Endothelial cell of umbilical vein (primary cell): ENCODE measurements around the gene SHISA2. TPM values are rescaled to one million over a fixed set of nuclear protein-coding genes. Genes with fewer than 3 reads are reported as not detected.

Experiments
- BruUV-seq: library from RNA; stranded (reverse); fragments of 400-500 nt; replicated peaks from 2 replicates; lab custom pipeline; 2021; lab: Mats Ljungman, UMichigan
- CTCF ChIA-PET: fragments of 300-600, 350-600 bp; sonication (Branson Sonifier 250); formaldehyde crosslinking; loops from one replicate; lab custom pipeline; 2021; ENCODE audit warnings: antibody characterized with exemption, inconsistent platforms; lab: Charles Lee
- POLR2A ChIA-PET: fragments of 300-600, 350-600 bp; sonication (Branson Sonifier 250); formaldehyde crosslinking; loops from one replicate; lab custom pipeline; 2021; ENCODE audit warnings: antibody characterized with exemption, inconsistent platforms; lab: Charles Lee
- DNase-seq: peaks from one replicate; pipeline ENCODE4 v3.0.0-alpha.2; 2011; ENCODE audit warnings: low read depth, low spot score
- FAIRE-seq: peaks from 2 replicates; lab custom pipeline; 2011; peaks lifted over from hg19 to GRCh38; lab: Jason Lieb, UNC
- H2AFZ ChIP-seq: 2 replicates; pipeline ENCODE4 v1.6.0; 2012; ENCODE audit warnings: low read depth, low read length, control low read depth, inconsistent platforms
- H3K27ac ChIP-seq: 2 replicates; pipeline ENCODE4 v1.5.1; 2011; ENCODE audit warnings: low read depth, mild to moderate bottlenecking, control low read depth, low read length, moderate library complexity; ENCODE audit not compliant: insufficient read depth
- H3K27me3 ChIP-seq, 2 experiments: 2 replicates each; pipeline versions ENCODE4 v1.6.0 to v1.6.1; 2011; ENCODE audit warnings: low read length in 2 of 2, mixed read lengths in 1 of 2; ENCODE audit not compliant: control insufficient read depth in 2 of 2, insufficient read depth in 2 of 2
- H3K36me3 ChIP-seq, 2 experiments: 2 replicates in 1 of 2; 3 replicates in 1 of 2; pipeline ENCODE4 v1.5.1; 2011; ENCODE audit warnings: low read length in 2 of 2, mild to moderate bottlenecking in 1 of 2, moderate library complexity in 1 of 2; ENCODE audit not compliant: control insufficient read depth in 2 of 2, insufficient read depth in 2 of 2; ENCODE audit errors: extremely low read depth in 1 of 2
- H3K4me1 ChIP-seq: 3 replicates; pipeline ENCODE4 v1.5.1; 2011; ENCODE audit warnings: mild to moderate bottlenecking, low read length; ENCODE audit not compliant: control insufficient read depth, insufficient read depth; ENCODE audit errors: extremely low read depth
- H3K4me2 ChIP-seq: 2 replicates; pipeline ENCODE4 v1.6.1; 2011; ENCODE audit warnings: low read length, control low read depth, mixed read lengths; ENCODE audit not compliant: insufficient read depth
- H3K4me3 ChIP-seq, 3 experiments: fragments of 200-600 bp in 1 of 3; sonication (generic), shearing (Covaris generic) in 1 of 3; replicated peaks in 1 of 3; 2 replicates each; pipeline ENCODE4 v1.5.1; 2011 to 2016; ENCODE audit warnings: control low read depth in 3 of 3, low read length in 3 of 3, mild to moderate bottlenecking in 2 of 3, inconsistent platforms in 1 of 3, low read depth in 1 of 3, moderate library complexity in 1 of 3; ENCODE audit not compliant: insufficient read depth in 1 of 3
- H3K79me2 ChIP-seq: 2 replicates; pipeline ENCODE4 v1.6.0; 2012; ENCODE audit warnings: low read length, inconsistent platforms; ENCODE audit not compliant: control insufficient read depth, insufficient read depth
- H3K9ac ChIP-seq: replicated peaks from 2 replicates; pipeline ENCODE3; 2011; ENCODE audit warnings: low read length, control low read depth; ENCODE audit not compliant: insufficient read depth; ENCODE audit errors: extremely low read depth
- H3K9me1 ChIP-seq: replicated peaks from 3 replicates; pipeline ENCODE4 v1.6.0; 2011; ENCODE audit warnings: mild to moderate bottlenecking, low read length; ENCODE audit not compliant: control insufficient read depth, insufficient read depth; ENCODE audit errors: extremely low read depth
- H3K9me3 ChIP-seq: replicated peaks from 2 replicates; pipeline ENCODE4 v1.5.1; 2012; ENCODE audit warnings: low read length, inconsistent platforms; ENCODE audit not compliant: control insufficient read depth, insufficient read depth
- H4K20me1 ChIP-seq: replicated peaks from 2 replicates; pipeline ENCODE3; 2011; ENCODE audit warnings: mild to moderate bottlenecking, low read length; ENCODE audit not compliant: control insufficient read depth, insufficient read depth; ENCODE audit errors: extremely low read depth
- CTCF ChIP-seq, 2 donors: IDR thresholded peaks; 1 replicate in 1 of 2; 2 replicates in 1 of 2; pipeline ENCODE4 v1.5.1; 2011; ENCODE audit warnings: low read length in 2 of 2, mild to moderate bottlenecking in 2 of 2, moderate library complexity in 2 of 2, control low read depth in 1 of 2, inconsistent platforms in 1 of 2, low read depth in 1 of 2; ENCODE audit not compliant: insufficient read depth in 1 of 2; ENCODE audit errors: extremely low read depth in 1 of 2
- EZH2 ChIP-seq: IDR thresholded peaks from 2 replicates; pipeline ENCODE4 v1.6.1; 2012; ENCODE audit warnings: borderline replicate concordance, low read depth, mild to moderate bottlenecking, moderate library complexity, low read length, inconsistent platforms; ENCODE audit not compliant: severe bottlenecking
- FOS ChIP-seq: IDR thresholded peaks from 2 replicates; pipeline ENCODE4 v1.6.1; 2011; ENCODE audit warnings: mild to moderate bottlenecking, low read length, moderate library complexity, borderline replicate concordance; ENCODE audit not compliant: insufficient read depth
- GATA2 ChIP-seq: IDR thresholded peaks from 2 replicates; pipeline ENCODE4 v1.7.0; 2011; ENCODE audit warnings: low read depth, mild to moderate bottlenecking, moderate library complexity, mixed read lengths, low read length; ENCODE audit not compliant: insufficient read length, insufficient read depth
- JUN ChIP-seq: IDR thresholded peaks from 2 replicates; pipeline ENCODE4 v1.6.1; 2011; ENCODE audit warnings: borderline replicate concordance, low read depth; ENCODE audit not compliant: insufficient read length, insufficient read depth
- MAX ChIP-seq: IDR thresholded peaks from 2 replicates; pipeline ENCODE4 v1.6.1; 2011; ENCODE audit not compliant: insufficient read depth, insufficient read length
- MYC ChIP-seq: IDR thresholded peaks from one replicate; pipeline ENCODE4 v1.6.1; 2011; ENCODE audit warnings: mild to moderate bottlenecking, low read depth, low read length
- POLR2A ChIP-seq: IDR thresholded peaks from 2 replicates; pipeline ENCODE4 v1.6.1; 2012; ENCODE audit warnings: low read depth, mild to moderate bottlenecking, control low read depth, low read length
- POLR2AphosphoS5 ChIP-seq: IDR thresholded peaks from 2 replicates; pipeline ENCODE4 v1.6.1; 2012; ENCODE audit warnings: low read depth, mild to moderate bottlenecking, control low read depth, low read length, moderate library complexity; ENCODE audit not compliant: insufficient read depth
- dilution Hi-C: fragments of 300-500 bp; cut with MboI; formaldehyde crosslinking; loops from one replicate; pipeline ENCODE4 v1.15.0; 2019; ENCODE audit warnings: low sequenced_read_pairs; ENCODE audit not compliant: extremely low pct_ligation_motif_present
- intact Hi-C: fragments of 100-400 bp; cut with micrococcal nuclease; formaldehyde crosslinking; loops from one replicate; pipeline ENCODE4 v1.10.0; 2022
- polyA plus RNA-seq, 4 experiments: library from polyadenylated mRNA; depleted of rRNA in 3 of 4; stranded (reverse) in 3 of 4; unstranded in 1 of 4; fragments of >200 nt; gene quantifications; 2 replicates each; pipeline versions ENCODE4 v1.2.1 to v1.2.3, GENCODE V29; 2011 to 2012; ENCODE audit warnings: missing spikeins in 1 of 4
- total RNA-seq: library from RNA; stranded (reverse); gene quantifications from 2 replicates; pipeline ENCODE4 v1.2.3, GENCODE V29; 2021

Gene SHISA2
- total and polyA plus RNA-seq, 2 donors (not counting 3 experiments of a cell fraction or from before 2014, with no cell fraction given) = 1.5 to 2.5 TPM

- no peak overlapping the region for H3K27ac ChIP-seq
Observed at GRCh38 chr13:26046639-26047038, 5.2 kb downstream of the SHISA2 start.

More at GRCh38 chr13:26046639-26047038, 5.2 kb downstream of the SHISA2 start:
- intact Hi-C loops (loop anchor here (1.0 kb wide), 1 partner anchor 62 kb away; no protein-coding TSS in a partner anchor), dilution Hi-C loops (no loop called here)
- no peak for TF ChIP-seq MAX
- TF ChIP-seq CTCF (IDR thresholded peaks at IDR 0.05; ENCODE audit: extremely low read depth in 1 of 2, insufficient read depth in 1 of 2, low read depth in 1 of 2, low read length in 2 of 2) = no peak
- no peak for TF ChIP-seq POLR2AphosphoS5
- no peak for TF ChIP-seq JUN
- TF ChIP-seq GATA2 = no peak
- TF ChIP-seq MYC = no peak
- TF ChIP-seq EZH2 = no peak
- no peak for TF ChIP-seq FOS
- TF ChIP-seq POLR2A = no peak
- FAIRE-seq = no peak
- Histone ChIP-seq H3K79me2 (peaks cover 38% of the 10 kb centered on the region), H3K36me3 (no peaks in the 10 kb centered on the region), H3K9me1 (no peaks in the 10 kb centered on the region), H3K4me2 (no peak overlapping the region), H3K27me3 (peaks cover 0 to 3% of the 10 kb centered on the region in 2 experiments), H3K9me3 (no peaks in the 10 kb centered on the region), H2AFZ (no peak overlapping the region), H4K20me1 (peaks cover 3% of the 10 kb centered on the region), H3K9ac (no peak overlapping the region), H3K4me1 (peaks cover 19% of the 10 kb centered on the region), H3K4me3 (no peak overlapping the region)
- ChIA-PET CTCF (no interaction called here), POLR2A (no interaction called here)
- no TSS peak for BruUV-seq
- no peak for DNase-seq
